GM19238 (cell line): ENCODE results near the gene TIGD3.

ENCODE experiments used
- DNase-seq: peaks from one replicate; pipeline ENCODE4 v3.0.0; 2011; ENCODE audit warnings: low spot score; ENCODE audit not compliant: insufficient read length

TIGD3 gene

GRCh38 chr11:65390099-65390941, 35.8 kb downstream of the TIGD3 start:
- no peak for DNase-seq

- DNase-seq, result no peak
Measured at GRCh38 chr11:65390996-65391395, 36.4 kb downstream of the TIGD3 start.

- no peak for DNase-seq
Measured at GRCh38 chr11:65392186-65392829, 37.8 kb downstream of the TIGD3 start.

GRCh38 chr11:65392899-65393298, 38.3 kb downstream of the TIGD3 start:
- DNase-seq, result no peak

GRCh38 chr11:65393513-65394079, 39.0 kb downstream of the TIGD3 start:
- no peak for DNase-seq

GRCh38 chr11:65394125-65394536, 39.6 kb downstream of the TIGD3 start:
- no peak for DNase-seq

GRCh38 chr11:65395961-65396530, 41.5 kb downstream of the TIGD3 start:
- DNase-seq, result no peak

GRCh38 chr11:65396769-65397745, 42.5 kb downstream of the TIGD3 start:
- DNase-seq, result no peak

- no peak for DNase-seq
Measured at GRCh38 chr11:65398362-65398910, 43.9 kb downstream of the TIGD3 start.

- no peak for DNase-seq
Measured at GRCh38 chr11:65399249-65399648, 44.7 kb downstream of the TIGD3 start.

GRCh38 chr11:65399845-65400244, 45.3 kb downstream of the TIGD3 start:
- DNase-seq, result no peak

- no peak for DNase-seq
Measured at GRCh38 chr11:65400307-65401072, 45.9 kb downstream of the TIGD3 start.

GRCh38 chr11:65401073-65401802, 46.7 kb downstream of the TIGD3 start:
- DNase-seq, result no peak

GRCh38 chr11:65401803-65402248, 47.3 kb downstream of the TIGD3 start:
- DNase-seq, result no peak

- DNase-seq, result no peak
Measured at GRCh38 chr11:65402790-65403189, 48.2 kb downstream of the TIGD3 start.

GRCh38 chr11:65403607-65404121, 49.1 kb downstream of the TIGD3 start:
- no peak for DNase-seq

GRCh38 chr11:65404210-65404609, 49.7 kb downstream of the TIGD3 start:
- no peak for DNase-seq

GRCh38 chr11:65404638-65405339, 50.2 kb downstream of the TIGD3 start:
- no peak for DNase-seq
